ENCODE measurements around the gene DHFR.

DHFR gene

DNA sequence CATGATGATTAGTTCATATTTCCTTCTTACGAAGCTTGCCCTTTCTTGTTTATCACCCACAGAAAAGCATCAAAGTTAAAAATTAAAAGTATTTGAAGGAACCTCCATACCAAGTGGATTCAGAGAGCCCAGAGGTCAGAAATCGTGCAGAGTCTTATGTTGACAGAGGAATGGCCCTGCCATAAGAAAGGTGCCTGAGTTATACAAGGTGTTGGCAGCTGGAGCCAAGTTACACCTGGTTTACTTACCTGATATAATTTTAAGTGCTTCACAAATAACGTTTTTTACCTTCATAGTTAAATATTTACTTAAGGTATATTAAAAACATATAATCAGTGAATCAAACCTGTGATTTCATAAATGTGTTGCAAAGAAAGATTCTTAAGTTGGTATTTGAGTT lies 42.3 kb upstream of the DHFR start:
- TF ChIP-seq, protein P1, sequence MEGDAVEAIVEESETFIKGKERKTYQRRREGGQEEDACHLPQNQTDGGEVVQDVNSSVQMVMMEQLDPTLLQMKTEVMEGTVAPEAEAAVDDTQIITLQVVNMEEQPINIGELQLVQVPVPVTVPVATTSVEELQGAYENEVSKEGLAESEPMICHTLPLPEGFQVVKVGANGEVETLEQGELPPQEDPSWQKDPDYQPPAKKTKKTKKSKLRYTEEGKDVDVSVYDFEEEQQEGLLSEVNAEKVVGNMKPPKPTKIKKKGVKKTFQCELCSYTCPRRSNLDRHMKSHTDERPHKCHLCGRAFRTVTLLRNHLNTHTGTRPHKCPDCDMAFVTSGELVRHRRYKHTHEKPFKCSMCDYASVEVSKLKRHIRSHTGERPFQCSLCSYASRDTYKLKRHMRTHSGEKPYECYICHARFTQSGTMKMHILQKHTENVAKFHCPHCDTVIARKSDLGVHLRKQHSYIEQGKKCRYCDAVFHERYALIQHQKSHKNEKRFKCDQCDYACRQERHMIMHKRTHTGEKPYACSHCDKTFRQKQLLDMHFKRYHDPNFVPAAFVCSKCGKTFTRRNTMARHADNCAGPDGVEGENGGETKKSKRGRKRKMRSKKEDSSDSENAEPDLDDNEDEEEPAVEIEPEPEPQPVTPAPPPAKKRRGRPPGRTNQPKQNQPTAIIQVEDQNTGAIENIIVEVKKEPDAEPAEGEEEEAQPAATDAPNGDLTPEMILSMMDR (IDR thresholded peaks at IDR 0.05; ENCODE audit: control extremely low read depth, extremely low read depth, low read depth, missing control alignments): no peak
- ChIA-PET CTCF (interaction anchor here (0.7 to 2.0 kb wide), 5 partner anchors 11 to 469 kb away, joined by 3 to 6 read pairs (median 4); no protein-coding TSS in a partner anchor), POLR2A (no interaction called here)
- DNase-seq (ENCODE audit: extremely low spot score): no peak

DNA sequence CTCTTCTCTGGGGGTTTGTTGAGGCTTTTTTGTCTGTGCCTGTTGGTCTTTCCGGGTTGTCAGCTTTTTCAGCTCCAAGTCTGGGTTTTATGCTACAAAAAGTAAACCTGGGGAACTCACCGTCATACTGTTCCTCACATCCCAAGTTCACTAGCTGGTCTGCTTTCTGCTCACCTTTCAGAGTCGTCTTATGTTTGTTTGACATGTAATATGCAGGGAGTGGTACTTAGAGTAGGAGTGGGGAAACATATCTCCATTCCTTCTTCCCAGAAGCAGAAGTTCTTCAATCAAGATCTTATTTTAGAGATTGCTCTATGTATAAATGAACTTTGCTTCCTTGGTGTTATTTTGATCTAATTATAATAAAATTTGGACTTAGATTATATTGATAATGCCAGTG lies 41.7 kb upstream of the DHFR start:
- ChIA-PET POLR2A (no interaction called here), CTCF (interaction anchor here (0.7 to 2.0 kb wide), 4 partner anchors 12 to 469 kb away, joined by 3 to 6 read pairs (median 4); no protein-coding TSS in a partner anchor)
- TF ChIP-seq, protein P1 (IDR thresholded peaks at IDR 0.05; ENCODE audit: control extremely low read depth, extremely low read depth, low read depth, missing control alignments): no peak
- DNase-seq (ENCODE audit: extremely low spot score): no peak

DNA sequence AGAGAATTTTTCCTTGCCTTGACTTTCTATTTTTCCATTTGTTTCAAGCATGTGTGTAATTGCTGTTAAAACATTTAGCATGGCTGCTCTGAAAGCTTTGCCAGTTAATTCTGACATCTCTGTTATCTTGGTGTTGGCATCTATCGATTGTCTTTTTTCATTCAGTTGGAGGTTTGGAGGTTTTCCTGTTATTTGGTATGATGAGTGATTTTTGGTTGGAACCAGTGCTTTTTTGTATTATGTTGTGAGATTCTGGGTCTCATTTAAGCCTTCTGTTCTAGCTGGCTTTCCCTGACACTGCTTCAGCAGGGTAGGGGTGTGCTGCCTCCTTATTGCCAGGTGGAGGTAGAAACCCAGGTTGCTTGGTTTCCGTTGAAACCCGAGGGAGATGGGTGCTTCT lies 40.9 kb upstream of the DHFR start:
- no peak for DNase-seq (ENCODE audit: extremely low spot score)
- TF ChIP-seq, protein P1 (IDR thresholded peaks at IDR 0.05; ENCODE audit: control extremely low read depth, extremely low read depth, low read depth, missing control alignments): no peak
- CTCF ChIA-PET: interaction anchor here (1.3 to 2.0 kb wide), 4 partner anchors 12 to 470 kb away, joined by 3 to 6 read pairs (median 4); no protein-coding TSS in a partner anchor
- POLR2A ChIA-PET: interaction anchor here (0.6 kb wide), 1 partner anchor 892 kb away, joined by 5 read pairs; no protein-coding TSS in a partner anchor

DNA sequence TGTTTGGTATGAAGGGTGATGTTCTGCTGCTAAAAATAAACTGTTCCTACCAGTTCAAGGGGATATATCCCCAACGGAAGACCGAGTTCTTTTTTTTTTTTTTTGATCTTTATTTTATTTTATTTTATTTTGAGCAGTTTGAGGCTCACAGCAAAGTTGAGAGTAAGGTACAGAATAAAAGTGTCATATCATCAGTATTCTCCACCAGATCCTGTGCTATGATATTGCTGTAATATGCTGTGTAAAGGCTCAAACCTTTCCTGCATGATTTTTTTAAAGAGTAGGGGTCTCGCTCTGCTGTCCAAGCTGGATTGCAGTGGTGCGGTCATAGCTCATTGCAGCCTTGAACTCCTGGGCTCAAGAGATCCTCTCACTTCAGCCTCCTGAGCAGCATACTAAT lies 34.8 kb upstream of the DHFR start:
- TF ChIP-seq, protein P1 (IDR thresholded peaks at IDR 0.05; ENCODE audit: control extremely low read depth, extremely low read depth, low read depth, missing control alignments): no peak
- no peak for DNase-seq (ENCODE audit: extremely low spot score)
- ChIA-PET POLR2A (no interaction called here), CTCF (interaction anchor here (1.8 to 3.2 kb wide), 2 partner anchors 17 to 419 kb away, joined by 7 to 12 read pairs; no protein-coding TSS in a partner anchor)

DNA sequence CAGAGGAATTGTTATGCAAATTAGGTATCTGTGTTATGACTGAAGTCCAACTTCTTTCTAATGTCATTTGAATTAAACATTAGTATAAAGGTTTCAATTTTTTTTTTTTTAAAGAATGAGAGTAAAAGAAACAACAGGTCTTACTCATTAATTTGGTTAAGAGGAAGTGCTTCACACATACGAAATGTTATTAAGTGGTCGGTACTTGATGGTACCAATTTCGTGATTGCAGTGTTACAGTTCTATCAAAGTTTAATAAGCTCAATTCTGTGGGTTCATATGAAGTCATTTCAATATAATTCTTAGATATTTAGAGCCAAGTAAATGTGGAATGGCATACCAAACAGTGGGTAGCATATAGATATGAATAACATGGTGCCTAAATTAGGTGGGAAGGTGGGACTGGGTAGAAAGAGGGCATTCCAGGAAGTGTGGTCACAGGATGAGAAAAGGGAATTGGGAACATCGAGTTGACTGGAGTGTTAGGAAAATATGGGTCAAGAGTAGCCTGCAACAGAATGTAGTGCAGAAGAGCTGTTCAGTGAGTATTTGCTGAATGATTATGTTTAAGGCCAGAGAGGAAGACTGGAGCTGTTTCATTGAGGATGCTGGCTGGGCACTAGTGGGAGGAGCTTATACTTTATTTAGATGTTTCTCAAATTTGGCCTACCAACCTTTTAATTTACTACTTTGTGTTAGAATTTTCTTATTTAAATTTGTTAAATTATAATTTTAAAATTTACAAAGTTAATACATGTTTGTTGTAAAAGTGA lies 34.1 kb upstream of the DHFR start:
- CTCF ChIA-PET: interaction anchor here (1.1 to 3.2 kb wide), 5 partner anchors 13 to 476 kb away, joined by 3 to 12 read pairs (median 7); no protein-coding TSS in a partner anchor
- POLR2A ChIA-PET: no interaction called here
- no peak for DNase-seq (ENCODE audit: extremely low spot score)
- TF ChIP-seq, protein P1 (IDR thresholded peaks at IDR 0.05; ENCODE audit: control extremely low read depth, extremely low read depth, low read depth, missing control alignments): no peak

DNA sequence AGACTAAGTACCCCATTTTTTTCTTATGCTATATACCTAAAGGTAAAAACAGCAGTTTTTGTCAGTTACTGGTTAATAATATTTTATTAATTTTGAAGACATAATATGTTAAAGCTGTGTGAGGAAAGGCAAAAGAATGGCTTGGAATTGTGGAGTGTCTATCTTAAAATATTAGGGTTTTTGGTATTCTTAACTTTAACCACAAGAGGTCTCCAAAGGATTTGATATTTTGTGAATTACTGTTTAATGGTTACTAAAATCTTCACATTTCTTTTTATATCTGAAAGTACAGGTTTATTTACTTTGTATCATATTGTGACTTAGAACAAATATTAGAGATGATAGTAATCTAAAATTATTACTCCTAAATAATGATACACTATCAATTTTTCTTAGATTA lies 32.0 kb upstream of the DHFR start:
- TF ChIP-seq, protein P1 (IDR thresholded peaks at IDR 0.05; ENCODE audit: control extremely low read depth, extremely low read depth, low read depth, missing control alignments): peak; percentile 24
- ChIA-PET CTCF (interaction anchor here (0.7 to 3.2 kb wide), 9 partner anchors 10 to 507 kb away, joined by 3 to 22 read pairs (median 6); no protein-coding TSS in a partner anchor), POLR2A (no interaction called here)
- DNase-seq (ENCODE audit: extremely low spot score): no peak

Measured in GM10248 (cell line).